HG03175 (cell line): ENCODE measurements around the gene ANAPC13.
A peak's percentile ranks its signal among the peaks of the same experiment; 100 is the strongest.

Experiments used
- ATAC-seq: cut with Tn5 transposase; IDR thresholded peaks from one replicate; pipeline ENCODE4 v1.9.1; 2021; ENCODE audit warnings: mild to moderate bottlenecking, moderate library complexity; ENCODE audit not compliant: unreplicated experiment

The ANAPC13 gene, protein sequence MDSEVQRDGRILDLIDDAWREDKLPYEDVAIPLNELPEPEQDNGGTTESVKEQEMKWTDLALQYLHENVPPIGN

DNA sequence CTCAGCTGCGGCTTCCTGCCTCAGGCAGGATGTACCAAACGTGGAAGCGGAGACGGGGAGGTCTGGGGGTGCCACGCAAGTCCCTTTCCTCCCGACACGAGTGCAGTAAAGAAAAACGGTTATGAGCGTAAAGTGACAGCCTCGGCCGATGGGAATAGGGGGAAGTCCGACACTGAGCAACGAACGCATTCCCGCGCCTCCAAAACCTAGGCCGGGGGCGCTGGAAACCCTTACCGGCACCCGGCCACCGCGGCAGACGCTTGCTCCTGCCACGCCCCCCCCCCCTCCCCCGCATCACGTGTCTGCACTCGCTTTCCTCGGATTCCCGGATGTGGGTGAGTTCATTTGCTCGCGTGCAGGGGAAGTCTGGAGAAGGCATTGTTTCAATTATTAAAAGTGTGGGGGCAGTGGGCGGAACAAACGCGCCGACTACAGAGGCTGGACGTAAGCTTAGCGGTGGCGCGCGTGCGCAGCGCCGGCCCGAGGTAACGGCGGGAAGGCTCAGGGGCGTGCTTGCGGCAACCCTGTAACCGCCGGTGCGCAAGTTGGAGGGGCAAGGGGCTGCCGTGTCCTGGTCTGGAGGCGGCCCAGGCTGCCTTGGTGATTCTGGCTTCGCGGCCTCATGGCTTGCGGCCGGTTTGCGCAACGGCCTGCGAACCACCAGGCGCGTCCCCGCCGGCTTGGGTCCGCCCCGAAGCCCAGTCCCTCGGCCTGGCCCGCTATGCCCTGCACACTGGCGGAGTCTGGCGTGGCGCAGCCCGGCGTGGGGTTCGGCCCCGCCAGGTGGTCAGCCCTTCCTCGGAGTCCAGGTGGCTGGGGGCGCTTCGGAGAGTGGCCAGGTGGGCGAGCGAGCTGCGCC, at the start of gene ANAPC13, which contains the start of gene CEP63:
TSS of gene ANAPC13 (minus strand) at position 268 of the 859 bp plus-strand sequence. CDS start 3,081 bp downstream, outside the sequence.
TSS of gene CEP63 (plus strand) at position 340 of the 859 bp plus-strand sequence. CDS start 9,264 bp downstream, outside the sequence.
- peak; percentile 86 for ATAC-seq

DNA sequence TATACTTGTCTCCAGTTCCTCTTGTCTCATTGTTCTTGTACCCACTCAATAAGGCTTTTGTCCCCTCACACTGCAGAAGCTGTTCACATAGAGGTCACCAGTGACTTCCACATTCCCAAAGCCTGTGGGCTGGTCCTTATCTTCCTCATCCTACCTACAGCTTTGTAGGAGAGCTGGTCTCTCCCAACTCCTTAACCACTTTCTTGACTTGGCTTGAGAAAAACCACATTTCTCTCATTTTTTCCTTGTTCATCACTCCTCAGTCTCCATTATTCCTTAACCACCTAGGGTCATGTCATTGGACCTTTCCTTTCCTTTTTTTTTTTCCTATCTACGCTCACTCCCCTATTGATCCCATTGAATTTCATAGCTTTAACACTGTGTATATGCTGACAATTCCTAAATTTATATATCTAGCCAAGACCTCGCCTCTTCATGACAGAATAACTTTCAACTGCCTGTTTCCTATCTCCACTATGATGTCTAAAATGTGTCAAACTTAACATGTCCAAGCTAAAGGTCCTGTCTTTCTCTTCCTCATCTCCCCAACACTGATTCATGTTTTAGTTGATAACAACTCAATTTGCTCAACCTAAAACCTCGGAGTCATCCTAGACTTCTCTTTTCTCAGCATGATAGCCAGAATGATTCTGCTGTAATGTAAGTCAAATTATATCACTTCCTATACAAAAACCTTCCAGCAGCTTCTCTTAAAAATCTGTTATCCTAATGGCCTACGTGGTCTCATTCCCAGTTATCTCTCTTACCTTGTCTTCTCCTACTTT, 49.6 kb upstream of the ANAPC13 start:
- no peak for ATAC-seq

DNA sequence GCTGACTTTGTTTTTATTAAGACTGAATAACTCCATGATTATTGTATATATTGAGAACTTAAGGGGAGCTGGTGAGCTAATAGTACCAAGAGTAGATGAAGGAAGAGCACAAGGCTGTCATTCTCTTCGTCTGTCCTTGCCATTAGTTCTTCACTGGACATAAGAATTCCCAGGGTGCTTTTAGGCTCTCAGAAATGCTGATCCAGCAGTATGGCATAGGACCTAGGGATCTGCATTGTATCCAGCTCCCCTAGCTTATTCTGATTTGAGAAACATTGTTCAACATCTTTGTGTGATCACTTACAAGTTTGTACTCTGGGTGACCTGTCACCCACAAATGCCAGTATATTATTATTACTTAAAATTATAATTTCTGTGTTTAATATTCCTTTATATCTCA, 47.7 kb upstream of the ANAPC13 start:
- no peak for ATAC-seq

DNA sequence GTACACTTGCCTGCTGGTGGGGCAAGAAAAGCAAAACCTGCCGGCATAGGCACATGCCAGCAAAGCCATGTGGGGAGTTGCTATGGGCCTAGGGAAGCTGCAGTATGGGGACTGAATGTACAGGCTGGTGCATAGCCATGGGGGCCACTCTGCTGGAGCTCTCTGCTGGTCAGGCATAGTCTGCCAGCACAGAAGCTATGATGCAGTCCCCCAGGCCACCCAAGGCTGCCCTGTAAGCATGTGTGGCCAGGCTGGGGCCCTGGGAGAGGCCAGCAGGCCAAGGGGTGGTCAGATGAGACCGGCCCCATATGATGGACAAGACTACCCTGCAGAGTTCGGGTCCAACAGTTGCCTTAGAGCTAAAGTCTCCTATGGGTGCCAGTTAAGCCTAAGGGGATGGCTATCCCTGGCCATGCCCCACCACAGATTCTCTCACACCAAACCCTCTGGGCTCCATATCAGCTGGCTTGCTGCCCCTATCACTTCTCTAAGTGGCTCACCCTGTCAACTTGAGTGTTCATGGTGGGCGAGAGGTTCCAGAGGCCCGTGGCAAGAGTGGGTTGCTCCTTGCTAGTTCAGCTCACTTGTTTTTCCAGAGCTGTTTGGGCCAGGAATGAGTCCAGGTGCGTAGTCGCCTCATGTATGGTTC, 41.9 kb upstream of the ANAPC13 start:
- no peak for ATAC-seq

DNA sequence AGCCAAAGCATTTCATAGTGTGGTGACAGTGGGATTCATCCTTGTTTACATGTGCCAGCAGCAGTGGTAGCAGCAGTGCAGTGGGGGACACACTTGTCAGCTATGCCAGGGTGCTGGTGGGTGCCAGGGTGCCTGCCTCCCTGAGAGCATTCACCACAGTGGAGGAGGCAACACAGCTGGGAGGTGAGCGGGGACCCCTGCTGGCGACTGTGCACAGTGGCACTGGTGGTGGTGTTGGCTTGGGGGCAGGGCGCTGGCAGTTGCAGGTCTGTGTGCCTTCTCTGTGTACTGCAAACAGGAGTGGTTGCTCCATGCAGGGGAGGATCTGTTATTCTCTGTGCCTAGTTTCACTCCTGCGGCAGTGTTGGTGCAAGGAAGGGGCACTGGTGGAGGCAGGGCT, 41.3 kb upstream of the ANAPC13 start:
- no peak for ATAC-seq

DNA sequence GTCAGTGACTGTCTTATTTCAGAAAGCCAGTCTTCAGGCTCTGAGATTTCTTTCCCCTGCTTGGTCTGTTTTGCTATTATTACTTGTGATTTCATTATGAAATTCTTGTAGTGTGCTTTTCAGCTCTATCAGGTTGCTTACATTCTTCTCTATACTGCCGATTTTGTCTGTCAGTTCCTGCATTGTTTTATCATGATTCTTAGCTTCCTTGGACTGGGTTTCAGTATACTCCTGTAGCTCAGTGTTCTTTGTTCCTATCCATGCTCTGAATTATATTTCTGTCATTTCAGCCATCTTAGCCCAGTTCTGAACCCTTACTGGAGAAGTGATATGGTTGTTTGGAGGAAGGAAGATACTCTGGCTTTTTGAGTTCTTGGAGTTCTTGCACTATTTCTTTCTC, 40.5 kb upstream of the ANAPC13 start:
- no peak for ATAC-seq

DNA sequence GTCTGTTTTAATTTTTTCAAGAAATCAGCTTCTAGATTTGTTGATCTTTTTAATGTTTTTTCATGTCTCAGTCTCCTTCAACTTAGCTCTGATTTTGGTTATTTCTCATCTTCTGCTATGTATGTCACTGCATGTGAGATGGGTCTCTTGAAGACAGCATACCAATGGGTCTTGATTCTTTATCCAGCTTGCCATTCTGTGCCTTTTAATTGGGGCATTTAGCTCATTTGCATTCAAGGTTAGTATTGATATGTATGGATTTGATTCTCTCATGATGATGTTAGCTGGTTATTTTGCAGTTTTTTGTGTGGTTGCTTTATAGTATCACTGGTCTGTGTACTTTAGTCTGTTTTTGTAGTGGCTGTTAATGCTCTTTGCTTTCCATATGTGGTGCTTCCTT, 39.5 kb upstream of the ANAPC13 start:
- no peak for ATAC-seq

DNA sequence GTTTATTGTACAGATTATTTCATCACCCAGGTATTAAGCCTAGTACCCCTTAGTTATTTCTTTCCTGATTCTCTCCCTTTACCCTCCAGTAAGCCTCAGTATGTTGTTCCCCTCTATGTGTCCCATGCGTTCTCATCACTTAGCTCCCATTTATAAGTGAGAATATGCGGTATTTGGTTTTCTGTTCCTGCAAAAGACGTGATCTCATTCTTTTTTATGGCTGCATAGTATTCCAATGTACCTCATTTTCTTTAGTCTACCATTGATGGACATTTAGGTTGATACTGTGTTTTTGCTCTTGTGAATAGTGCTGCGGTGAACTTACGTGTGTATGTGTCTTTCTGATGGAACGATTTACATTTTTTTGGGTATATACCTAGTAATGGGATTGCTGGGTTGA, 36.8 kb upstream of the ANAPC13 start:
- no peak for ATAC-seq

DNA sequence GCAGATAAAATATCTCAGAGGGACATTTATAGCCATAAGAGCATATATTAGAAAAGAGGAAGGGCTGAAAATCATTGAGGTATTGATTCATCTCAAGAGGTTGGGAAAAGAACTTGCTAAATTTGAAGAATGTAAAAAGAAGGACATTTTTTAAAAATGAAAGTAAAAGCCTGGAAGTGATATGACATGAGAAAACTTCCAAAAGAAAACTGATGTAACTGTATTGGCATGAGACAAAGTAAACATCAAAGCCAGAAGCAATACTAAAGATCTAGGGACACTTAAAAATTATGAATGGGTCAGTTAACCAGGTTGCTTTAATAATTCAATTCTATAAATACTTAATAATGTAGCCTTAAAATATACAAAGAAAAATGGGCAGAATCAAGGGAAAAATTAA, 32.0 kb upstream of the ANAPC13 start:
- no peak for ATAC-seq

DNA sequence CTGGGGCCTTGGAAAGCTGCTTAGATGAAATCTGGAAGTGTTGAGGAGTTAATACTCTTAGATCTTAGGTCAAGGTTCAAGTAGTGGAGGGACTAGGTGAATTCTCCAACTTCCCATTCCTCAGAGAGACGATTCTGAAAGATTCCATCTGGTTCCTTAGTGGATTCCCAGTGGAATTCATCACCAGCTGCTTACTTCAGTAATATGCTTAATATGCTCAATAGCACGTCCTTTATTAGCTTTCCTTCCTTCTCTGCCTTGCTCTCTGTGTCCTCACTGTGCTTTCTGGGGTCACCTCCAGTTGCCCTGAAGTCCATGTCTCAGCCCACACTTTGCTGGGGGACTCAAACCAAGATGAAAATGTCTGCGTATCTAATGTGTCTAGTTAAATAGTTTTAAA, 31.1 kb upstream of the ANAPC13 start:
- no peak for ATAC-seq

DNA sequence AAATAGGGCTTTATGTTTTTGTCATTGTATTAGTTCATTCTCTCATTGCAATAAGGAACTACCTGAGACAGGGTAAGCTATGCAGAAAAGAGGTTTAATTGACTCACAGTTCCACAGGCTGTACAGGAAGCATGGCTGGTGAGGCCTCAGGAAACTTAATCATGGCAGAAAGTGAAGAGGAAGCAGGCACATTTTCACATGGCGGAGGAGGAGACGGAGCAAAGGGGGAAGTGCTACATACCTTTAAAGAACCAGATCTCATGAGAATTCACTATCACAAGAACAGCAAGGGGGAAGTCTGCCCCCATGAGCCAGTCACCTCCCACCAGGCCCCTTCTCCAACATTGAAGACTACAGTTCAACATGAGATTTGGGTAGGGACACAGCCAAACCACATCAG, 25.7 kb upstream of the ANAPC13 start:
- no peak for ATAC-seq

DNA sequence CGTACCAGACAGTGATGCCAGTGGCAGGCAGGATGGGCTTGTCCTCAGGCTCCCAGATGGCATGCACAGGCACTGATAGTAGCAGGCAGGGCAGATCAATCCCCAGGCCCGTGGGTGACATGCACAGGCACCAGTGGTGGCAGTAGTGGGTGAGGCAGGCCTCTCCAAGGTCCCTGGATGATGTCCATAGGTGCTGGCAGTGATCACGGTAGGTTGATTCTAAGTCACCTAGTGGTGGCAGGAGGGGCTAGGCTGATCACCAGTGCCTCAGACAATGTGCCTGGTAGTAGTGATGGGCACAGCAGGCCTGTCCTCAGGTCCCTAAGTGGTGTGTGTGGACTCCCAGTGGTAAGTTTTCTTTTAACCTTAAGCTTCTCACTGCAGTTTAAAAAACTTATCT, 19.7 kb upstream of the ANAPC13 start:
- no peak for ATAC-seq

DNA sequence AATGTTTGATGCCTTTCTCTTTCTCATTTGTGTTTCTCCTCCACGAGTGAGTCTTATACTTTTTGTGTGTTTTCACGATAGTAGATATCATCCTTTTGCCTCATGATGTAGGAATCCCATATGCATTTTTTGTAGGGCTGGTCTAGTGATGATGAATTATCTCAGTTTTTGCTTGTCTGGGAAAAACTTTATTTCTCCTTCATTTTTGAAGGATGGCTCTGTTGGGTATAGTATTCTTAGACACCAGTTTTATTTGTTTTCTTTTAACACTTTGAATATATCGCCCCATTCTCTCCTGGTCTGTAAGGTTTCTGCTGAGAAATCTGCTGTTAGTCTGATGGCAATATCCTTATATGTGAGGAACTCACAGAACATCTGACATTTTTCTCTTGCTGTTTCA, 18.3 kb upstream of the ANAPC13 start:
- ATAC-seq: no peak

DNA sequence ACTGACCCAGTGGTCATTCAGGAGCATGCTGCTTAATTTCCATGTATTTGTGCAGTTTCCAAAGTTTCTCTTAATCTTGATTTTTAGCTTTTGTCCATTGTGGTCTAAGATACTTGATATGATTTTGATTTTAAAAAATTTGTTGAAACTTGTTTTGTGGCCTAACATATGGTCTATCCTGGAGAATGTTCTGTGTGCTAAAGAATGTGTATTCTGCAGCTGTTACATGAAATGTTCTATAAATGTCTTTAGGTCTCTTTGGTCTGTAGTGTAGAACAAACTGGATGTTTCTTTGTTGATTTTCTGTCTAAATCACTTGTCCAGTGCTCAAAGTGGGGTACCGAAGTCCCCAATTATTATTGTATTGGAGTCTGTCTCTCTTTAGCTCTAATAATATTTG, 17.5 kb upstream of the ANAPC13 start:
- ATAC-seq: no peak

DNA sequence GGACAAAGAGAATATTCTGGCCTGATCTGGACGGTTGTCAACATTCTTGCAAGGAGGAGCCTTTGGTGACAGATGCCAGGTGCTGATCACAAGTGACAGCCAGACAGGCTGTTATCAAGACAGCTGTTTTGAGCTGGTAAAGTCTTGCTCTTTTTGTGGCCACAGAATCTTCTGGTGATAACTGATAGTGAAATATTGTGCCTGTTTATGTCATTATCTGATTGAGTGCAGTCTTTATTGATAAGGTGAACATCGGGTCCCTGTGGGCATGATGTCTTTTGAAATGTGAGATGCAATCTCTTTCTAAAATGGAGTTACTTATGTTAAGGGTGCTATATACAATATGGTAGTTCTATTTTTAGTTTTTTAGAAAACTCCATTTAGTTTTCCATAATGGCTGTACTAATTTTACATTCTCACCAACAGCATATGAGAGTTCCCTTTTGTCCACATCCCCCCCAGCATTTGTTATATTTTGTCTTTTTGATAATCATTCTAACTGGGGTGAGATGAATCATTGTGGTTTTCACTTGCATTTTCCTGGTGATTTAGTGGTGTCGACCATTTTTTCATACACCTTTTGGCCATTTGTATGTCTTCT, 10.8 kb upstream of the ANAPC13 start:
- ATAC-seq: no peak

DNA sequence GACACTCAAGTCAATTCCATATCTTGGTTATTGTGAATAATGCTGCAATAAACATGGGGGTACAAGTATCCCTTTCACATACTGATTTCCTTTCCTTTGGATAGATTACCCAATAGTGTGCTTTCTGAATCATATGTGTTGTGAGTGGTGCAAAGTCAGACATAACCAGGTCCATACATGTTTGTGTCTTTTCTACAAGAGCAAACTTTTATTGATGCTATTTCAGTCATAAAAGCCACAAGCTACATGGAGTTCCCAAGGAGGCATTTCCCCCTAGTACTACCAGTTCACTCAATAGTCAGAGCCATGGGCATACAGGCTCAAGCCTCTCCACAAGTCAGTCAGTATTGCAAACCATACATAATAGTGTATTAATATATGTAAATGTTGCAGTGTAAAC, 10.2 kb upstream of the ANAPC13 start:
- ATAC-seq: no peak

DNA sequence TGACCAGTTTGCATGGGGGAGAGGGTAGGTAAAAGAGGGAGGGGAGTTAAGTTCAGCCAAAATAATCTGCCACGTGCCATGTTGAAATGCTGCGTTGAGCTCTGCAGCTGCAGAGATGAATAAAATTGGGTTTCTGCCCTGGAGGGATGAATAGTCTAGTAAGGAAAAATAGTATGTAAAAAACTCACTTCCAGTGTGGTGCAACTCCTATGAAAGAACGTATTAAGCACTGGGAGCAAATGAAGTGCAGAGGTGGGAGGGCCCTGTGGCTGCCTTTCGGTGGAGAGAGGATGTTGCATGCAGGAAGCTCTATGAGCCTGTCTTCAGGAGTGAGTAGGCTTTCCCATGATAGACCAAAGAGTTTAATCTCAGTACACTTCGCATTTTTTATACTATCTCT, 8.7 kb upstream of the ANAPC13 start:
- ATAC-seq: no peak

DNA sequence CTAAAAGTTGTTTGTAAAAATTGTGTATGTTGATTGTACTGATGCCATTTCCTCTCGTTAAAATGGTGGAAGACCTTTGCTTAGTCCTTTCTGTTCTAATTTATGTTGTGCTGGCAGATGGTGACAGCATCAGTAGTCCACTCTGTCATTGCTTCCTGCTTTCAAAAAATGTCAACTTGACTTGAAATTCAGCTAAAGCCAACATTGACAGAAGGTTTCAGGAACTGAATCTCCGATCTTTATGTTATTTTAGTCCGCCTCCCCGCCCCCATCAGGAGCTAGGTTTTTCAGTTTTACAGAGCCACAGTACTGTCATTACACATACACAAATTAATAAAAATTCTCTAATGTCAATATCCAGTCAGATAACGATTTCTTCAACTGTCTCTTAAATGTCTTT, 1.6 kb upstream of the ANAPC13 start:
- ATAC-seq: no peak

DNA sequence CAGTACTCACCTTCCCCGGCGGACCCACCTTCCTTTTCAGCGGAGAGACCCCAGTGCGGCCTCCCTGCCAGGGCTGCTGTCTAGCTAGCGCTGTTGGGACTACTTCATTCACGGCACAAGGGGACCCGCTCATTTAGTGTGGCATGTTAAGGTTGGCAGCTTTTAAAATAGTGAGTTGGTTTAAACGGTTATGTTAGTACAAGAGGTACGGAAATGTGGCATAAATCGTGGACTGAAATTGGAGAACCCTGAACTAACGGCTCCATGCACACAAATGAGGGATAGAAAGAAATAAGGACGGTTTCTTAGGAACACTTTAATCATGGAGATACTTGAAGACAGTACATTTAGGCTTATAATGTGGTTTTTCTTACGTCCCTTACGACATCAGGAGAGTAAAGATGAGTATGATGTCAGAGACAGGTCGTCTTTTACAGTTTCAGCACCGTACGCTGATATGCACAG, 824 bp upstream of the ANAPC13 start:
- peak; percentile 9 for ATAC-seq

DNA sequence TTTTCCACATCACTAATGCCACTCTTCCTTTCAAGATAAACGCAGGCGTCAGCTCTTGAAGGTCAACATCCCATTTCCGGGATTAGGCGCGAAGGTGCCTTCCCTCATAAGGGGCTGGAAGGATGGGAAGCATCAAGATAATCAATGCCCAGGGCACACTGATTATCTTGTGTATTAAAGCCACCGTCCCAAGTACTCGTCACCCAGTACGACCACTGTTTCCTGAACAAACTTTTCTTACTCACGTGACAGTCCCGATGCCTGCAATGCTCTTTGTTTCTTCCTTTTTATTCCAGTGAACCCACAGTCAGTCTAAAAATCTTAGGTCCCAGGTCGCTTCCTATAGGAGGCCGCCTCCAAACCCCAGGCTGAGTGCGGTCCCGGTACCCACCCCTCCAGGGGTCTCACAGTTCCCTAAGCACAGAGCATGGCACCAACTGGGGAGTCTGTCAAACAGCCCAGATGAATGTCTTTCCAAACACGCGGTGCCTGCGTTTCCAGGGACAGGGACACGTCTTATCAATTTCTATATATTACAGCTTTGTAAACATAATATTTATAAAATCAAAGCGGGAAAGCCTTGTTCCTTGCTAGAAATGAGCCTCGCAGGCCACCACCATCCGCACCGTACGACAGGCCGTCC, 589 bp downstream of the ANAPC13 start:
- no peak for ATAC-seq
